ENCODE measurements around the gene SPO11. TPM values are rescaled to one million over a fixed set of nuclear protein-coding genes. Genes with fewer than 3 reads are reported as not detected.
A peak's percentile ranks its signal among the peaks of the same experiment; 100 is the strongest.

SPO11 gene
- total and polyA plus RNA-seq, 9 of the 15 experiments (the other 6 are each of a cell fraction or from before 2014, with no cell fraction given), result not detected

DNA sequence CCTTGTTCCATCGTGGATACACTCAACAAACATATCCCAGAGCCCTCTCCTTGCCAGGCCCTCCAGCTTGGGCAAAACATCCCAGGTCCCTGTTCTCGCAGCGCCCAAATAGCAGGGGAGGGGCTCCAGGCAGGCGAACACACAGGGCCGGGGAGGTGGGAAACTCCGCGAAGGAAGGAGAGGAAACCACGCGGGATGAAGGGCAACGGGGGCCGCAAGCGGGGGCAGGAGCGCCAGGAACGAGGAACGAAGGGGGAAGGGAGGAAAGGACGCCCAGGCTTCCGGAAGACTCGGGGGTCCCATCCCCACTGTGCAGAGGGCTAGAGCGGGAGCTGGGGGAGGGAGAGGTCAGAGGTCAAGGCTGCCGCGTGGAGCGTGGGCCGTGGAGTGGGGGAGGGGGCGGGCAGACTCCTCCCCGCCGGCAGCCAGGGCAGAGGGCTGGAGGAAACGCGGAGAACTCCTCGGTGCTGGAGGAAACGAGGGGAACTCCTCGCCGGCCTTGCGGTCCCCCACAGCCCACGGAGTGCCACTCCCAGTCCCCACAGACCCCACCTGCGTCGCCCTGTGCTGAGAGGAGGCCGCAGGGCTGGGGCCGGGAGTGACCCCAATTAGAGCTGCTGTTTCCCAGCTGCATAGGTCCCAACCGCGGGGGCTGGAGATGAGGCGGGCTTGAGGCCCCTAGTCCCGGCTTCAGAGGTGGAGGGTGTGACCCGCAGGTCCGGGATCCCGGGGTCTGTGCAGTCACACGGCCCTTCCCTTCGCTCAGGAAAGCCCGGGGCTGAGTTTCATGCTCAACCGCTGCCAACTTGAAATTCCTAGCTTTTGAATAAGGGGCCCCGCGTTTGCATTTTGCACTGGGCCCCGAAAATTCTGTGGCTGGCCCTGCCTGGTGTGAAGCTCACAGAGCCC lies 60.3 kb downstream of the SPO11 start (continued):
- TF ChIP-seq UBTF (IDR thresholded peaks at IDR 0.05; ENCODE audit: borderline replicate concordance in 1 of 2, low read depth in 2 of 2, low read length in 2 of 2) (no peak; a peak in 1 of 4 replicates), MTA2 (IDR thresholded peaks at IDR 0.05; ENCODE audit: low read depth) (peak; percentile 55), NCOA2 (IDR thresholded peaks at IDR 0.05; ENCODE audit: partially characterized antibody in 2 of 2) (no peak), ZNF512 (tag; IDR thresholded peaks at IDR 0.05) (no peak), ATF1 (CRISPR knock-in tag; IDR thresholded peaks at IDR 0.05) (no peak), ATF1 (tag; IDR thresholded peaks at IDR 0.05) (peak; percentile 66), TOE1 (IDR thresholded peaks at IDR 0.05; ENCODE audit: borderline replicate concordance) (peak; percentile 45), TOE1 (CRISPR knock-in tag; IDR thresholded peaks at IDR 0.05; ENCODE audit: borderline replicate concordance, low read depth) (no peak), SMAD4 (CRISPR knock-in tag; conservative IDR thresholded peaks at IDR 0.05) (peak; percentile 49; the same call in 1 of the 2 replicates), CBX2 (IDR thresholded peaks at IDR 0.05; ENCODE audit: insufficient read depth, low read length, poor library complexity, severe bottlenecking) (no peak), KDM5B (IDR thresholded peaks at IDR 0.05; ENCODE audit: insufficient replicate concordance, low read depth, low read length) (peak; percentile 43), HDAC8 (tag; IDR thresholded peaks at IDR 0.05) (peak; percentile 60; the same call in 1 of the 2 replicates), ZBTB12 (CRISPR knock-in tag; IDR thresholded peaks at IDR 0.05) (0 out of 2 replicates have a peak, but pooled peaks have one; percentile 5), ZNF175 (CRISPR knock-in tag; IDR thresholded peaks at IDR 0.05; ENCODE audit: low read depth) (peak; percentile 50; the same call in 1 of the 2 replicates), ETV6 (IDR thresholded peaks at IDR 0.05; ENCODE audit: borderline replicate concordance in 1 of 2, low read depth in 2 of 2, low read length in 1 of 2) (0 out of 4 replicates have a peak, but pooled peaks of 1 of the 2 experiments have one; percentile 9), ETV6 (CRISPR knock-in tag; IDR thresholded peaks at IDR 0.05; ENCODE audit: borderline replicate concordance) (no peak), ZBTB26 (CRISPR knock-in tag; IDR thresholded peaks at IDR 0.05) (peak; percentile 85; the same call in 1 of the 2 replicates), MEF2A (IDR thresholded peaks at IDR 0.05; ENCODE audit: control insufficient read depth, low read depth, low read length) (no peak), ZKSCAN1 (IDR thresholded peaks at IDR 0.05; ENCODE audit: low read depth, low read length) (peak; percentile 94), RBFOX2 (IDR thresholded peaks at IDR 0.05; ENCODE audit: low read depth, low read length) (peak; percentile 86)
